ENCODE data around the gene FTCD.

FTCD gene

DNA sequence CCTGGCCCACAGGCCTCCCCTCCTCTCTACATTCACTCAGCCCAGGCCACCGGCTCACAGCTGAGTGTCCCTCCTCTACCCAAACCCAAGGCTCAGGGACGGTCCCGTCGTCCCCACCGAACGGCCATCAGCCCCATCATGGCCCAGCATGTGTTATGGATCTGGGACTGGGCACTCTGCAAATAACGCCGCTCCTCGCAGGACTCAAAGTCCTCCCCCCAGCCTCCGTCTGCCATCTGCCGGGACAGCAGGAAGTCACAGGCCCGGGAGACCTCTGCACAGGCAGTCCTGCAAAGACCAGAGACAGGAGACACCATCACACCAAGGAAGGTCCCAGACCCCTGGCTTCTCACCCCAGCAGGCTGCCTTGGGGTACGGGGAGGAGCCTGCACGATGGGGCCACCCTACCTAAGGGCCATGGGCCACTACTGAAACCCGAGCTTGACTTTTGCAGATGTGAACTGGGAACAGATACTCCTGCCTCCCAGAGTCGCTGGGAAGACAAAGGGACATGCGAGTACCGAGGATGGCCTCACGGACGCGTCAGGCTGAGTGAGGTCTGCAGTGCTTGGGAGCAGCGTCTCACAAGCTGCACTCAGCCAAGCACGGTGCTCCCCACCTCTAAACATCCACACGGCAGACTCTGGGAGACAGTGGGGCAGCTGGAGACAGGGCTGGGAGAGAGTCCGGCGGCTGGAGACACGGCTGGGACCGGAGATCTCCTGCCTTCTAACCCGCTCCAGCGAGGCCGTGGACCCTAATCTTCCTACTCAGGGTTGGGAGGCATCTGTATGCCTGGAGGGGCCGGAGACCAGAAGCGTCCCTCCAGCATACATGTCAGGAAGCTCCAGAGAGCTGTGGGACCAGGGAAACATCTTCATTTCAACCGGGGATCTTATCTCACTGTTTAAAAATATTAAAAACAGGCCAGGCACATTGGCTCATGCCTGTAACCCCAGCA, 39.3 kb upstream of the FTCD start:
- H3K36me3 ChIP-seq (ENCODE audit: control insufficient read depth, insufficient read depth, low read length): peaks cover 27% of the 10 kb centered on the region
- no peaks in the 10 kb centered on the region for H3K27me3 ChIP-seq (replicated peaks; ENCODE audit: control insufficient read depth, insufficient read depth, low read length, poor library complexity, severe bottlenecking)
- H3K27ac ChIP-seq (ENCODE audit: insufficient read depth, low read length, poor library complexity, severe bottlenecking): no peak overlapping the region
- DNase-seq: no peak
- no peaks in the 10 kb centered on the region for H3K9me3 ChIP-seq (ENCODE audit: control insufficient read depth, low read length)
- H3K4me3 ChIP-seq (ENCODE audit: insufficient read depth, low read depth, low read length, poor library complexity, severe bottlenecking): no peak overlapping the region
- no peaks in the 10 kb centered on the region for H3K4me1 ChIP-seq (ENCODE audit: control insufficient read depth, insufficient read depth, low read length, poor library complexity, severe bottlenecking)

DNA sequence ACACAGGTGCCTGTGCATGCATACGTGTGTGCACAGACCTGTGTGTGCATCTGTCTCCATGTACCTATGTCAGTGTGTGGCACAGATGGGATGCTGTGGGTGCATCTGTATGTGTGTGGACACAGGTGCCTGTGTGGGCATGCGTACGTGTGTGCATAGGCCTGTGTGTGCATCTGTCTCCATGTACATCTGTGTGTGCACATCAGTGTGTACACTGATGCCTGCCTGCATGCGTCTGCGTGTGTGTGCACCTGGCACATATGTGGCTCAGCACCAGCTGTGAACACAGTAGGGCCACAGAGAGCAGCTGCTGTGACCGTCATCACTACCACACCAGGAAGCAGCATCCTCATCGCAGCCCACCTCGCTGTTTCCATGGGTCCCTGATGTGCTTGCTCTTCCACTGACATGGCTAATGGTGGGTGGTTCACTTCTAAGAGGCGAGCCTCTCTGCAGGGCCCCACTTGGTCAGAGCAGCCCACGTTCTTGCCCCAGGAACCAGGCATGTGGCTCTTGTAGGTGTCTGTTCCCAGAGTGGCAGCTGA, 38.5 kb upstream of the FTCD start:
- DNase-seq: no peak
- Histone ChIP-seq H3K27ac (ENCODE audit: insufficient read depth, low read length, poor library complexity, severe bottlenecking) (no peak overlapping the region), H3K36me3 (ENCODE audit: control insufficient read depth, insufficient read depth, low read length) (peaks cover 26% of the 10 kb centered on the region), H3K4me1 (ENCODE audit: control insufficient read depth, insufficient read depth, low read length, poor library complexity, severe bottlenecking) (no peaks in the 10 kb centered on the region), H3K27me3 (replicated peaks; ENCODE audit: control insufficient read depth, insufficient read depth, low read length, poor library complexity, severe bottlenecking) (no peaks in the 10 kb centered on the region), H3K4me3 (ENCODE audit: insufficient read depth, low read depth, low read length, poor library complexity, severe bottlenecking) (no peak overlapping the region), H3K9me3 (ENCODE audit: control insufficient read depth, low read length) (no peaks in the 10 kb centered on the region)

- no peak overlapping the region for H3K4me3 ChIP-seq (ENCODE audit: insufficient read depth, low read depth, low read length, poor library complexity, severe bottlenecking)
- H3K4me1 ChIP-seq (ENCODE audit: control insufficient read depth, insufficient read depth, low read length, poor library complexity, severe bottlenecking): no peaks in the 10 kb centered on the region
- no peaks in the 10 kb centered on the region for H3K27me3 ChIP-seq (replicated peaks; ENCODE audit: control insufficient read depth, insufficient read depth, low read length, poor library complexity, severe bottlenecking)
- DNase-seq: no peak
- no peaks in the 10 kb centered on the region for H3K9me3 ChIP-seq (ENCODE audit: control insufficient read depth, low read length)
- peaks cover 26% of the 10 kb centered on the region for H3K36me3 ChIP-seq (ENCODE audit: control insufficient read depth, insufficient read depth, low read length)
- no peak overlapping the region for H3K27ac ChIP-seq (ENCODE audit: insufficient read depth, low read length, poor library complexity, severe bottlenecking)
These were observed 36.6 kb upstream of the FTCD start for GRCh38 chr21:46191686-46192575.

- Histone ChIP-seq H3K27ac (ENCODE audit: insufficient read depth, low read length, poor library complexity, severe bottlenecking) (no peak overlapping the region), H3K36me3 (ENCODE audit: control insufficient read depth, insufficient read depth, low read length) (peaks cover 26% of the 10 kb centered on the region), H3K4me1 (ENCODE audit: control insufficient read depth, insufficient read depth, low read length, poor library complexity, severe bottlenecking) (no peaks in the 10 kb centered on the region), H3K27me3 (replicated peaks; ENCODE audit: control insufficient read depth, insufficient read depth, low read length, poor library complexity, severe bottlenecking) (no peaks in the 10 kb centered on the region), H3K4me3 (ENCODE audit: insufficient read depth, low read depth, low read length, poor library complexity, severe bottlenecking) (no peak overlapping the region), H3K9me3 (ENCODE audit: control insufficient read depth, low read length) (no peaks in the 10 kb centered on the region)
- DNase-seq: no peak
These were observed 35.9 kb upstream of the FTCD start for GRCh38 chr21:46191257-46191685.

- no peak for DNase-seq
- H3K9me3 ChIP-seq (ENCODE audit: control insufficient read depth, low read length): no peaks in the 10 kb centered on the region
- no peak overlapping the region for H3K4me3 ChIP-seq (ENCODE audit: insufficient read depth, low read depth, low read length, poor library complexity, severe bottlenecking)
- H3K27me3 ChIP-seq (replicated peaks; ENCODE audit: control insufficient read depth, insufficient read depth, low read length, poor library complexity, severe bottlenecking): no peaks in the 10 kb centered on the region
- H3K36me3 ChIP-seq (ENCODE audit: control insufficient read depth, insufficient read depth, low read length): peaks cover 22% of the 10 kb centered on the region
- no peaks in the 10 kb centered on the region for H3K4me1 ChIP-seq (ENCODE audit: control insufficient read depth, insufficient read depth, low read length, poor library complexity, severe bottlenecking)
- no peak overlapping the region for H3K27ac ChIP-seq (ENCODE audit: insufficient read depth, low read length, poor library complexity, severe bottlenecking)
These were observed 35.2 kb upstream of the FTCD start for GRCh38 chr21:46190491-46191131.

GRCh38 chr21:46189959-46190490, 34.6 kb upstream of the FTCD start:
- Histone ChIP-seq H3K4me1 (ENCODE audit: control insufficient read depth, insufficient read depth, low read length, poor library complexity, severe bottlenecking) (no peaks in the 10 kb centered on the region), H3K36me3 (ENCODE audit: control insufficient read depth, insufficient read depth, low read length) (peaks cover 16% of the 10 kb centered on the region), H3K9me3 (ENCODE audit: control insufficient read depth, low read length) (no peaks in the 10 kb centered on the region), H3K27me3 (replicated peaks; ENCODE audit: control insufficient read depth, insufficient read depth, low read length, poor library complexity, severe bottlenecking) (no peaks in the 10 kb centered on the region), H3K27ac (ENCODE audit: insufficient read depth, low read length, poor library complexity, severe bottlenecking) (no peak overlapping the region), H3K4me3 (ENCODE audit: insufficient read depth, low read depth, low read length, poor library complexity, severe bottlenecking) (no peak overlapping the region)
- DNase-seq: no peak

DNA sequence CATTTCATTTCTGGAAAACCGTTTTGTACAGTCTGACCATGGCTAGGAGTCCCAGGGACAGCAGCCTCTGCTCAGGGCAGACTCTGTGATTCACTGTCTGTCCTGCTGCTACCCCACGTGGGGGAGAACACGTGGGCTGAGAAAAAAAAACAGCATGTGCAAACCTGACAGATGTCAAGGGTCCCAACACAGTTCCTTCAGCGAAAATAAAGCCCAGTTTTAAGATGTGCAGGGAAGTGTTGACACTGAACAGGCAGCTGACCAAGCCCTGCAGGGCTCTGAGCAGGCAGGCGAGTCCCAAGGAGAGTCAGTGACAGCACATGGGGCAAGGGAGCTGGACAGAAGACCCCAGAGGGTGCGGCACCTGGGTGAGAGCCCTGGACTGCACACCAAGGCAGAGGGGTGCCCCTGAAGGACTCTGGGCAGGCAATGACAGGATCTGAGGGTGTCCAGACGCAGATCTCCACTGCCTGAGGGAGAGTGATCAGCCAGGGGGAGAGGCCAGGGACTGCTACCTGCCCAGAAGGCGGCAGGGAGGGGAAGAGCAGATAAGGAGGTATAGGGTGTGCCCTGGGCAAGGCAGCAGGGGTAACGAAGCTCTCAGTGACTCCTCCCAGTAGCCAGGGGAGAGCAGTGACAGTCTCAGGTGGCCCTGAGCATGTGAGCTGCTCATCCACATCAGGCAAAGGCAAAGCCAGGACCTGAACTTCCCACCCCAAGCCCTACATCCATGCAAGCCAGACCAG, 34.0 kb upstream of the FTCD start:
- Histone ChIP-seq H3K27me3 (replicated peaks; ENCODE audit: control insufficient read depth, insufficient read depth, low read length, poor library complexity, severe bottlenecking) (no peaks in the 10 kb centered on the region), H3K4me1 (ENCODE audit: control insufficient read depth, insufficient read depth, low read length, poor library complexity, severe bottlenecking) (no peaks in the 10 kb centered on the region), H3K9me3 (ENCODE audit: control insufficient read depth, low read length) (no peaks in the 10 kb centered on the region), H3K4me3 (ENCODE audit: insufficient read depth, low read depth, low read length, poor library complexity, severe bottlenecking) (no peak overlapping the region), H3K27ac (ENCODE audit: insufficient read depth, low read length, poor library complexity, severe bottlenecking) (no peak overlapping the region), H3K36me3 (ENCODE audit: control insufficient read depth, insufficient read depth, low read length) (peaks cover 11% of the 10 kb centered on the region)
- DNase-seq: no peak

GRCh38 chr21:46188226-46189212, 33.1 kb upstream of the FTCD start:
- Histone ChIP-seq H3K4me3 (ENCODE audit: insufficient read depth, low read depth, low read length, poor library complexity, severe bottlenecking) (no peak overlapping the region), H3K27ac (ENCODE audit: insufficient read depth, low read length, poor library complexity, severe bottlenecking) (no peak overlapping the region), H3K4me1 (ENCODE audit: control insufficient read depth, insufficient read depth, low read length, poor library complexity, severe bottlenecking) (no peaks in the 10 kb centered on the region), H3K36me3 (ENCODE audit: control insufficient read depth, insufficient read depth, low read length) (peaks cover 3% of the 10 kb centered on the region), H3K9me3 (ENCODE audit: control insufficient read depth, low read length) (no peaks in the 10 kb centered on the region), H3K27me3 (replicated peaks; ENCODE audit: control insufficient read depth, insufficient read depth, low read length, poor library complexity, severe bottlenecking) (no peaks in the 10 kb centered on the region)
- no peak for DNase-seq
